A673 (cell line): ENCODE results near the gene VDR. TPM values are rescaled to one million over a fixed set of nuclear protein-coding genes. Genes with fewer than 3 reads are reported as not detected.
"Not testable (repeated sequence)": the region's sequence is repeated elsewhere in the genome, so short reads cannot be mapped to it uniquely, and the experiment has no call there.

ENCODE experiments used
- BruUV-seq: library from RNA; stranded (reverse); fragments of 400-500 nt; replicated peaks from 2 replicates; lab custom pipeline; 2021; lab: Mats Ljungman, UMichigan
- CTCF ChIA-PET: fragments of 300-600 bp; sonication (Branson Sonifier 250); formaldehyde crosslinking; loops from one replicate; lab custom pipeline; 2022; ENCODE audit warnings: antibody characterized with exemption; lab: Charles Lee
- POLR2A ChIA-PET: fragments of 300-600 bp; sonication (Branson Sonifier 250); formaldehyde crosslinking; loops from one replicate; lab custom pipeline; 2022; ENCODE audit warnings: antibody characterized with exemption; ENCODE audit not compliant: low non-redundant PET; lab: Charles Lee
- DNase-seq: peaks from one replicate; pipeline ENCODE4 v3.0.0-alpha.2; 2015; ENCODE audit warnings: low spot score
- H3K27ac ChIP-seq: fragments of 200-600 bp; sonication (generic); 2 replicates; pipeline ENCODE4 v1.5.1; 2016; ENCODE audit warnings: mixed run types, low read depth, mild to moderate bottlenecking, mixed read lengths, antibody characterized with exemption, low read length; ENCODE audit not compliant: poor library complexity, severe bottlenecking
- H3K27me3 ChIP-seq: fragments of 200-600 bp; sonication (generic); replicated peaks from 2 replicates; pipeline ENCODE4 v1.6.1; 2017; ENCODE audit warnings: mixed run types, low read depth, mild to moderate bottlenecking, mixed read lengths, antibody characterized with exemption, low read length; ENCODE audit not compliant: insufficient read depth, poor library complexity
- H3K36me3 ChIP-seq: fragments of 200-600 bp; sonication (generic); 2 replicates; pipeline ENCODE4 v1.6.1; 2016; ENCODE audit warnings: mixed run types, mild to moderate bottlenecking, mixed read lengths, antibody characterized with exemption, low read length; ENCODE audit not compliant: insufficient read depth, poor library complexity, severe bottlenecking
- H3K4me1 ChIP-seq: fragments of 200-600 bp; sonication (generic); 2 replicates; pipeline ENCODE4 v1.6.1; 2017; ENCODE audit warnings: mixed run types, mild to moderate bottlenecking, mixed read lengths, antibody characterized with exemption, low read length; ENCODE audit not compliant: insufficient read depth, poor library complexity, severe bottlenecking
- H3K4me3 ChIP-seq: fragments of 200-600 bp; sonication (generic); 2 replicates; pipeline ENCODE4 v1.5.1; 2016; ENCODE audit warnings: low read depth, mixed run types, mild to moderate bottlenecking, mixed read lengths, low read length; ENCODE audit not compliant: poor library complexity, severe bottlenecking
- H3K9me3 ChIP-seq: fragments of 200-600 bp; sonication (generic); 2 replicates; pipeline ENCODE4 v1.6.1; 2016; ENCODE audit warnings: mixed run types, low read depth, mild to moderate bottlenecking, mixed read lengths, antibody characterized with exemption, low read length; ENCODE audit not compliant: poor library complexity, severe bottlenecking
- CTCF ChIP-seq: fragments of 300-800, 200-600 bp; sonication (generic); conservative IDR thresholded peaks from 2 replicates; pipeline ENCODE4 v1.5.1; 2017; ENCODE audit warnings: low read depth, mild to moderate bottlenecking, antibody characterized with exemption, low read length, moderate library complexity, mixed read lengths
- EZH2 ChIP-seq: fragments of 200-600 bp; sonication (generic); IDR thresholded peaks from 2 replicates; pipeline ENCODE4 v1.6.1; 2017; ENCODE audit warnings: borderline replicate concordance, low read depth, mild to moderate bottlenecking, mixed read lengths, antibody characterized with exemption, low read length; ENCODE audit not compliant: poor library complexity, severe bottlenecking
- intact Hi-C: fragments of 100-400 bp; cut with micrococcal nuclease; formaldehyde crosslinking; loops from one replicate; pipeline ENCODE4 v1.10.0; 2022; ENCODE audit not compliant: unreplicated experiment
- total RNA-seq: library from RNA; stranded (reverse); gene quantifications from 2 replicates; pipeline ENCODE4 v1.2.3, GENCODE V29; 2021

VDR gene
- total RNA-seq, 1 experiment from 2014 or later = 0.43 TPM

GRCh38 chr12:47844264-47845019, 60.4 kb downstream of the VDR start:
- intact Hi-C loops = no loop called here

GRCh38 chr12:47843226-47843980, 61.4 kb downstream of the VDR start:
- Histone ChIP-seq H3K27ac (no peak overlapping the region), H3K36me3 (no peaks in the 10 kb centered on the region), H3K27me3 (no peaks in the 10 kb centered on the region), H3K4me3 (no peak overlapping the region), H3K9me3 (no peaks in the 10 kb centered on the region), H3K4me1 (no peaks in the 10 kb centered on the region)
- ChIA-PET CTCF (no interaction called here), POLR2A (no interaction called here)
- DNase-seq = no peak
- no peak for TF ChIP-seq CTCF
- TF ChIP-seq EZH2 = no peak
- BruUV-seq = no TSS peak
- intact Hi-C loops = no loop called here

More at GRCh38 chr12:47844264-47845019, 60.4 kb downstream of the VDR start:
- no peak overlapping the region for H3K4me3 ChIP-seq
- H3K27ac ChIP-seq = no peak overlapping the region
- TF ChIP-seq CTCF = no peak
- no peak for TF ChIP-seq EZH2
- no peak for DNase-seq
- H3K27me3 ChIP-seq = no peaks in the 10 kb centered on the region
- no peaks in the 10 kb centered on the region for H3K4me1 ChIP-seq
- no peaks in the 10 kb centered on the region for H3K36me3 ChIP-seq
- POLR2A ChIA-PET = no interaction called here
- CTCF ChIA-PET = no interaction called here
- H3K9me3 ChIP-seq = no peaks in the 10 kb centered on the region
- BruUV-seq = no TSS peak

GRCh38 chr12:47842543-47842942, 62.3 kb downstream of the VDR start:
- DNase-seq, H3K4me1 ChIP-seq, H3K4me3 ChIP-seq, BruUV-seq, CTCF ChIA-PET, H3K9me3 ChIP-seq, intact Hi-C loops, POLR2A ChIA-PET, H3K27ac ChIP-seq, H3K36me3 ChIP-seq, H3K27me3 ChIP-seq: not testable (repeated sequence)
